ENCODE results near the gene LAMA3.

The LAMA3 gene

DNA sequence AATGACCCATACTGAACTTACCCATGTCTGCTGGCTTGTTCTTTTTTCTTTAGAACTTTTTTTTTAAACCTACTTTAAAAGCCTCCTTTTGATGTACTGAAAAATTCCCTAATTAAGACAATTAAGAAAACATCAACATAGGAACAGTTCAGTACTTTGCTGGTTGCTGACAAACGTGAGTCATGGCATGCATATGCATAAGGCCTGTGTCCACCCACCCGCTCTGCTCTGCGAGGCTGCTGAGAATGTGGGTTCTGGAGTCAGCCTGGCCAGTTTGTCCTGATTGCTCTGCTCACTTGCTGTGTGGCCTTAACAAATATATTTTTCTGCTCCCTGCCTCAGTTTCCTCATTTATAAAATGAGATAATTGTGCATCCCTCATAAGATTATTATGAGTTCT, 27.3 kb downstream of the LAMA3 start:
- H3K36me3 ChIP-seq (ENCODE audit: insufficient read depth), result no peaks in the 10 kb centered on the region
- H3K4me2 ChIP-seq, result no peak overlapping the region
- no peaks in the 10 kb centered on the region for H3K27me3 ChIP-seq (ENCODE audit: insufficient read depth, low read depth)
- no peak overlapping the region for H3K27ac ChIP-seq
- peaks cover 25% of the 10 kb centered on the region for H3K4me1 ChIP-seq (ENCODE audit: low read depth, poor library complexity, severe bottlenecking)
- H3K9ac ChIP-seq, result no peak overlapping the region
- no peak overlapping the region for H3K4me3 ChIP-seq (IDR thresholded peaks at IDR 0.05; ENCODE audit: insufficient read depth, low read depth, low read length)
- TF ChIP-seq, protein P1, sequence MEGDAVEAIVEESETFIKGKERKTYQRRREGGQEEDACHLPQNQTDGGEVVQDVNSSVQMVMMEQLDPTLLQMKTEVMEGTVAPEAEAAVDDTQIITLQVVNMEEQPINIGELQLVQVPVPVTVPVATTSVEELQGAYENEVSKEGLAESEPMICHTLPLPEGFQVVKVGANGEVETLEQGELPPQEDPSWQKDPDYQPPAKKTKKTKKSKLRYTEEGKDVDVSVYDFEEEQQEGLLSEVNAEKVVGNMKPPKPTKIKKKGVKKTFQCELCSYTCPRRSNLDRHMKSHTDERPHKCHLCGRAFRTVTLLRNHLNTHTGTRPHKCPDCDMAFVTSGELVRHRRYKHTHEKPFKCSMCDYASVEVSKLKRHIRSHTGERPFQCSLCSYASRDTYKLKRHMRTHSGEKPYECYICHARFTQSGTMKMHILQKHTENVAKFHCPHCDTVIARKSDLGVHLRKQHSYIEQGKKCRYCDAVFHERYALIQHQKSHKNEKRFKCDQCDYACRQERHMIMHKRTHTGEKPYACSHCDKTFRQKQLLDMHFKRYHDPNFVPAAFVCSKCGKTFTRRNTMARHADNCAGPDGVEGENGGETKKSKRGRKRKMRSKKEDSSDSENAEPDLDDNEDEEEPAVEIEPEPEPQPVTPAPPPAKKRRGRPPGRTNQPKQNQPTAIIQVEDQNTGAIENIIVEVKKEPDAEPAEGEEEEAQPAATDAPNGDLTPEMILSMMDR (conservative IDR thresholded peaks at IDR 0.05; ENCODE audit: low read depth, low read length), result no peak
- H2AFZ ChIP-seq (ENCODE audit: low read depth), result no peak overlapping the region
- no peaks in the 10 kb centered on the region for H3K79me2 ChIP-seq (ENCODE audit: insufficient read depth, low read depth)
- no peaks in the 10 kb centered on the region for H4K20me1 ChIP-seq (ENCODE audit: insufficient read depth)

DNA sequence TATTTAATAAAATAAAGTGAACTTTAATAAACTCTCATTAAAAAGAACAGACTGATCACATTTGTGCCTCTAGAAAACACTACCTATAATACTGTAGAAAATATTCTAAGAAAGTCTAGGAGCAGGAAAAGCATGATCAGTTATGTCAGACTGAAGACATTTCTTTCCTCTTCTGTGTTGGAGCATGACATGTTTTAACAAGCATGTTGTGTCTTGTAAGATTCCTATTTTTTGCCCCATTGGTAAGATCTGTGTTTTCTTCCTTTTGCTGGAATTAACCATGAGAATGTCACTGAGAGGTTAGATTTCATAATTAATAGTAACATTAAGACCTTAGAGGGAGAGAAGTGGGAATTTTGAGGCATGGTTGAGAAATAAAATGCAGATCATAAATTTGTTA, 27.7 kb downstream of the LAMA3 start:
- Histone ChIP-seq H3K79me2 (ENCODE audit: insufficient read depth, low read depth) (no peaks in the 10 kb centered on the region), H3K27ac (no peak overlapping the region), H4K20me1 (ENCODE audit: insufficient read depth) (no peaks in the 10 kb centered on the region), H3K4me1 (ENCODE audit: low read depth, poor library complexity, severe bottlenecking) (peaks cover 21% of the 10 kb centered on the region), H3K36me3 (ENCODE audit: insufficient read depth) (no peaks in the 10 kb centered on the region), H2AFZ (ENCODE audit: low read depth) (no peak overlapping the region), H3K9ac (no peak overlapping the region), H3K4me3 (IDR thresholded peaks at IDR 0.05; ENCODE audit: insufficient read depth, low read depth, low read length) (no peak overlapping the region), H3K27me3 (ENCODE audit: insufficient read depth, low read depth) (no peaks in the 10 kb centered on the region), H3K4me2 (no peak overlapping the region)
- TF ChIP-seq, protein P1 (conservative IDR thresholded peaks at IDR 0.05; ENCODE audit: low read depth, low read length), result no peak

DNA sequence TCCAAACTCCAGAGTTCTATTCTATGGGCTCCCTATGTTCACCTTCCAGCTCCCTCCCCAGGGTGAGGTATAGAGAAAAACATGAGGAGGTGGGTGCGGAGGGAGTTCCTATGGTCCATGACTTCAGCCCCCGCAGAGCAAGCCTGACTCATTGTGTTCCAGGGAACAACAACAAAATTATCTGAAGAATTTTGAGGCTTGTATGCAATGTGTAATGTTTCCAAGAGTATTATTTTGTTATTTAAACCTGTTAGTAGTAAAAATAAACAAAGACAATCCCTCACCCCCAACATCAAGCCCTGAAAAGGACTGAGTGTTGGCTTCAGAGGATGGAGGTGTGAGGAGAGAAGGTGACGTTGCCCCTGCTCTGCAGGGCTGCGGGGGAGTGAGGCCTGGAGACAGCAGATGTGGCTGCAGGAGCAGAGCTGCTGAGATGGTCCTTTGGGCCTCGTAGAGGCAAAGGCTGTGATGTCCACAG, 29.0 kb downstream of the LAMA3 start:
- H3K4me3 ChIP-seq (IDR thresholded peaks at IDR 0.05; ENCODE audit: insufficient read depth, low read depth, low read length), result no peak overlapping the region
- H3K27me3 ChIP-seq (ENCODE audit: insufficient read depth, low read depth), result no peaks in the 10 kb centered on the region
- H3K79me2 ChIP-seq (ENCODE audit: insufficient read depth, low read depth), result no peaks in the 10 kb centered on the region
- H4K20me1 ChIP-seq (ENCODE audit: insufficient read depth), result no peaks in the 10 kb centered on the region
- H3K4me1 ChIP-seq (ENCODE audit: low read depth, poor library complexity, severe bottlenecking), result peaks cover 9% of the 10 kb centered on the region
- H3K9ac ChIP-seq, result no peak overlapping the region
- no peak overlapping the region for H3K4me2 ChIP-seq
- H3K36me3 ChIP-seq (ENCODE audit: insufficient read depth), result no peaks in the 10 kb centered on the region
- no peak overlapping the region for H2AFZ ChIP-seq (ENCODE audit: low read depth)
- TF ChIP-seq, protein P1 (conservative IDR thresholded peaks at IDR 0.05; ENCODE audit: low read depth, low read length), result no peak
- H3K27ac ChIP-seq, result no peak overlapping the region

DNA sequence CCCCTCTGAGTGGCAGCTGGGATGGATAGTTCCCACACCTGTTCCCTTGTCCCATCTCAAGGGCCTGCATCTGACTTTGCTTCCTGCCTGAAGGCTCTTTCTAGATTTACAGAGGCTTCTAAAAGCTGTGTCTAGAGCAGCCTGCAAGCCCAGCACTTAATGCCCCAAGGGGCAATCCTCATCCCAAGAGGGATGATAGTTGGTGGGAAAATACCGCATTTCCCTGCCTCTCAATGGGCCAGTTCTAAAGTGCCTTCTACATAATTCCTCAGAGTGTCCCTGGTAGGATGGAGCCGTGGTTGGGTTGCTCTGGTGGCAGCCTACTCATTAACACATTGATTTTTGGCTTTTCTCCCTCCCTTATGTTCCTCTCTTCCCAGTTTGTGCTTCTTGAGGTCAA, 29.5 kb downstream of the LAMA3 start:
- TF ChIP-seq, protein P1 (conservative IDR thresholded peaks at IDR 0.05; ENCODE audit: low read depth, low read length), result no peak
- H3K79me2 ChIP-seq (ENCODE audit: insufficient read depth, low read depth), result no peaks in the 10 kb centered on the region
- no peaks in the 10 kb centered on the region for H4K20me1 ChIP-seq (ENCODE audit: insufficient read depth)
- H3K4me3 ChIP-seq (IDR thresholded peaks at IDR 0.05; ENCODE audit: insufficient read depth, low read depth, low read length), result no peak overlapping the region
- no peaks in the 10 kb centered on the region for H3K36me3 ChIP-seq (ENCODE audit: insufficient read depth)
- H3K9ac ChIP-seq, result no peak overlapping the region
- H3K4me1 ChIP-seq (ENCODE audit: low read depth, poor library complexity, severe bottlenecking), result peaks cover 9% of the 10 kb centered on the region
- H3K4me2 ChIP-seq, result no peak overlapping the region
- H2AFZ ChIP-seq (ENCODE audit: low read depth), result no peak overlapping the region
- no peaks in the 10 kb centered on the region for H3K27me3 ChIP-seq (ENCODE audit: insufficient read depth, low read depth)
- no peak overlapping the region for H3K27ac ChIP-seq

Data from KMS-11 (cell line).